GM12801 (cell line): ENCODE measurements around the gene SPANXN2.

Source experiments
- CTCF ChIP-seq: IDR thresholded peaks from one replicate; pipeline ENCODE4 v1.5.1; 2011; ENCODE audit warnings: control low read depth; ENCODE audit not compliant: insufficient read length; ENCODE audit errors: extremely low read depth

Gene SPANXN2

GRCh38 chrX:143701460-143701859 lies 19.1 kb downstream of the SPANXN2 start:
- no peak for TF ChIP-seq CTCF

GRCh38 chrX:143694885-143695284 lies 25.7 kb downstream of the SPANXN2 start:
- TF ChIP-seq CTCF: no peak

GRCh38 chrX:143683486-143683885 lies 37.1 kb downstream of the SPANXN2 start:
- no peak for TF ChIP-seq CTCF

GRCh38 chrX:143674926-143675325 lies 45.6 kb downstream of the SPANXN2 start:
- TF ChIP-seq CTCF: no peak

GRCh38 chrX:143669395-143669794 lies 51.2 kb downstream of the SPANXN2 start:
- TF ChIP-seq CTCF: no peak

- TF ChIP-seq CTCF: no peak
These were observed 56.2 kb downstream of the SPANXN2 start for GRCh38 chrX:143664302-143664701.

- TF ChIP-seq CTCF: no peak
These were observed 56.8 kb downstream of the SPANXN2 start for GRCh38 chrX:143663755-143664154.
